Stimulated activated CD4-positive, alpha-beta T cell treated with anti-CD3 and anti-CD28 coated beads, Interleukin-15, amount 100 ng/mL, for 1 hour (primary cell): ENCODE data around the gene DENND6A.
"Not testable (repeated sequence)": the region's sequence is repeated elsewhere in the genome, so short reads cannot be mapped to it uniquely, and the experiment has no call there.

Experiments used
- DNase-seq, 2 donors: peaks; one replicate each; pipeline ENCODE4 v3.0.0-alpha.2; 2020; ENCODE audit warnings: low read depth in 1 of 2, low spot score in 1 of 2

Gene DENND6A

GRCh38 chr3:57696801-57697321 is 4.0 kb upstream of the DENND6A start:
- no peak for DNase-seq

GRCh38 chr3:57694146-57694545 is 1.3 kb upstream of the DENND6A start:
- DNase-seq = no peak

GRCh38 chr3:57692133-57692395 is 813 bp downstream of the DENND6A start:
- not testable (repeated sequence) for DNase-seq

- no peak for DNase-seq
Measured at GRCh38 chr3:57691411-57692132, 1.3 kb downstream of the DENND6A start.

- DNase-seq = no peak
Measured at GRCh38 chr3:57689367-57690053, 3.4 kb downstream of the DENND6A start.

GRCh38 chr3:57688291-57688690 is 4.6 kb downstream of the DENND6A start:
- no peak for DNase-seq

GRCh38 chr3:57683286-57683685 is 9.6 kb downstream of the DENND6A start:
- no peak for DNase-seq

GRCh38 chr3:57682284-57682683 is 10.6 kb downstream of the DENND6A start:
- no peak for DNase-seq

GRCh38 chr3:57681691-57682090 is 11.2 kb downstream of the DENND6A start:
- no peak for DNase-seq

GRCh38 chr3:57680046-57680445 is 12.8 kb downstream of the DENND6A start:
- no peak for DNase-seq

- DNase-seq = no peak
Measured at GRCh38 chr3:57675530-57675929, 17.3 kb downstream of the DENND6A start.

- no peak for DNase-seq
Measured at GRCh38 chr3:57673156-57673555, 19.7 kb downstream of the DENND6A start.

GRCh38 chr3:57670543-57670942 is 22.3 kb downstream of the DENND6A start:
- DNase-seq = no peak

- DNase-seq = no peak
Measured at GRCh38 chr3:57661404-57661803, 31.5 kb downstream of the DENND6A start.

- DNase-seq = no peak
Measured at GRCh38 chr3:57659806-57660439, 33.0 kb downstream of the DENND6A start.

GRCh38 chr3:57659004-57659673 is 33.7 kb downstream of the DENND6A start:
- no peak for DNase-seq

- DNase-seq = no peak
Measured at GRCh38 chr3:57658536-57658935, 34.3 kb downstream of the DENND6A start.

GRCh38 chr3:57655727-57656126 is 37.1 kb downstream of the DENND6A start:
- DNase-seq = no peak

- no peak for DNase-seq
Measured at GRCh38 chr3:57654267-57654666, 38.6 kb downstream of the DENND6A start.

- no peak for DNase-seq
Measured at GRCh38 chr3:57652203-57652602, 40.7 kb downstream of the DENND6A start.

GRCh38 chr3:57647292-57647940 is 45.5 kb downstream of the DENND6A start:
- no peak for DNase-seq
